Measurements from ENCODE around the gene ELF2.
A peak's percentile ranks its signal among the peaks of the same experiment; 100 is the strongest.
"Not testable (repeated sequence)": the region's sequence is repeated elsewhere in the genome, so short reads cannot be mapped to it uniquely, and the experiment has no call there.

The ELF2 gene

DNA sequence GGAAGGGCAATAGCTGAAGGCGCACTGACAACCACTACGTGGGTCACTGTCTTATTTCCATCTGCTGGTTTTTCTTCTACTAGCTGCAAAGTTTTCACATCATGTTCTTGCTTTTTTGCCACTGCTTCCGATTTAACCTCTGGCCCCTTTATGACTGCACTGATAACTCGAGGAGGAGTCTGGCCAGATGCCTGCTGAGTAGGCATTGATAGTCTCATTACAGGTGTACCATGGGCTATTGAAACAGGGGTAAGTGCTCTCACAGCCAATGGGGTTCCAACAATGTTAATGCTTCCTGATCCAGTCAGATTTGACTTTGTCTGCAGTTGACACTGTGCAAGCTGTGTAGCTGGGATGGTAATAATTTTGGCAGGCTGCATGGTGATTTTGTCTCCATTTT, 118.0 kb downstream of the ELF2 start:
- not testable (repeated sequence) for DNase-seq

DNA sequence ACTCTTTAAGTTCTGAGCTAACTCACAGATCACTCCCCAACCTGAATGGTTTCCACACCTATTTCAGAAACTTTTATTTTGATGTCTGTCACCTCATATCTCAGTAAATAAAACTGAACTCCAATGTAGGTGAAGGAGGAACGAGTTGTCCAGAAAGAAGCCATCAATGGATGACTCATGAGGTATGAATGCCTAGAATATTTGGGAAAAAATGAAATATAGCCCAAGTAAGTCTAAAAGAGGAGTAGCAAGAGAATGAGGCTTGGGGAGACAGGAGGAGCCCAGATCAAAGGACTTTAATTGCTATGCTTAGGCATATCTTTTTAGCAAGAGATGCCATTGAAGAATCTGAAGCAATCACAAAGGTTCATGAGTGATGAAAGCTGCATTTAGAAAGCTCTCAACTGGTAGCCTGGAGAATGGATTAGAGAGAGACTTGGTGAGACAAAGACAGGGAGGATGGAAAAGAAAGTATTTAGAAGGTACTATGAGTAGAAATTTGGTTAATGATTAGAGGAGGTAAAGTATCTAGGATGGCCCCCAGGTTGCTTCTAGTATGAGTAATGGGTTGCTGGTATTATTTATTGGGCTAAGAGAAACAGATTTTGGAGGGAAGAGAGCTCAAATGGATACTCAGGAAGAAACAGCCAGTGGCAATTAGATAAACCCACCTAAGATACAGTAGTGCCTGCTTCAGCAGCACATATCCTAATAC, 122.1 kb downstream of the ELF2 start:
- peak; percentile 25 for DNase-seq

DNA sequence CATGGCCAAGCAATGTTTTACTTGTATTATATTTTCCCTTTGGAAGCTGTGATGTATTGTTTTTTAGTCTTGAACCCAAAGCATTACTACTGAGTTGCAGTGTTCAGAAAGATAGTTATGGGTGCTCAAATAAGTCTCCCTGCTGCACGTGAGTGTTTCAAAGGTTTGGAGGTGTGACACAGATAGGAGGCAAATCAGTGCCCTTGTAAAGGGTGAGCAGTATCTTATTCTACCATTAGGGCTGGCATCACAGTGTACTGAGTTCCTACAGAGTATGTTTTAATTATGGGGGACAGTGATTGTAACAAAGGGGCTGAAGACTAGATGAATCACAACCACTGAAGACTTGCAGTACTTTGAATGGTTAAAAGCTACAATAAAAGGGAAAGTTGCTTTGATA, 123.1 kb downstream of the ELF2 start:
- DNase-seq, result no peak

DNA sequence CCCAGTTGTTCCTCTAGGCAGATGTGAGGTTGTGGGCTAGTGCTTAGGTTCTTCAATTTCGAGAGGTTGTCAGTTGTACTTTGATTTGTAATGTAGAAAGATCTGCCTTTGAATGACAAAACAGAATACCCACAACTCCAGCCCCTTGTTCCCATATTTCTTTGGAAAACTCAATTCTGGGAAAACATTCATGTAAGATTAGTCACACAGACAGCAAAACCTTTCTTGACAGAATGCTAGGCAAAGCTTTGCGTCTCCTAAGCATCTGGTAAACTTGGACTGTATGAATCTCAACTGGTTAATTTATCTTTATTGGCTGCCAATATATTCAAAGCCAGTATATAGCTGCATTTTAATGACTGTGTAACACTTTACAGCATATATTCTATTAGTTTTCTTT, 126.6 kb downstream of the ELF2 start:
- peak; percentile 58 for DNase-seq

DNA sequence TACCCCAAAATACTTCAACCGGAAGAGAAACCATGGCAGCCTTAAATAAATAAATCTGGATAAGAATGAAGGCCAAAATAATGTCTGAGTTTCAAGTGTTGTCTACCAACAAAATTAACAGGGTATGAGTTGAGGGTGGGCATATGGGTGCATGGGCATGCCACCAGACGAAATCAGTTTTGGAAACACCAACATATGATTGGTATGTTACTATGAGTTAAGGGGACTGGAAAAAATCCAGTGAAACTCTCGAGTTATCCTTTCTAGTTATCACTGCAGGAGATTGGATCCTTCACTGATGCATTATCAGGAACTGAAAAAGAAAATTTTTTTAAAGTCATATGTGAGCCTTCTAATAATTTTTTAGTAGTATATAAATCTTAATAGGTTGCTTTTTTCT, 129.0 kb downstream of the ELF2 start:
- DNase-seq, result no peak

DNA sequence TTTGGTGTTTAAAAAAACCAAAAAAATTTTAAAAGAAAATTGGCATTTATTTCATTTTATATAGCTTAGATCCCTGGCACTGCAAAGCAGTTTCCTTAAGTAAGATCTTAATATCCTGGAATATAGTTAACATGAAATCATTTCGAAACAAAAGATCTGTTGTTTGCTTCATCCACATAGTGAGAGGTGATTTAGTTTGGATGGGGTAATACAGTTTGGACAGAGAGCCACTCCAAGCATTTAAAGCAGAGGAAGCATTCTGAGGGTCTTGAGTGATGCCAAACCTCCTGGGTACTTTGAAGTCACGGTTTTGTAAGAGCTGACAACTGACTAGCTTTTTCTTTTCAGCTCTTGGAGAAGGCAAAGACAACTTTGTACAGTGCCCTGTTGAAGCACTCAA, 132.7 kb downstream of the ELF2 start:
- no peak for DNase-seq

DNA sequence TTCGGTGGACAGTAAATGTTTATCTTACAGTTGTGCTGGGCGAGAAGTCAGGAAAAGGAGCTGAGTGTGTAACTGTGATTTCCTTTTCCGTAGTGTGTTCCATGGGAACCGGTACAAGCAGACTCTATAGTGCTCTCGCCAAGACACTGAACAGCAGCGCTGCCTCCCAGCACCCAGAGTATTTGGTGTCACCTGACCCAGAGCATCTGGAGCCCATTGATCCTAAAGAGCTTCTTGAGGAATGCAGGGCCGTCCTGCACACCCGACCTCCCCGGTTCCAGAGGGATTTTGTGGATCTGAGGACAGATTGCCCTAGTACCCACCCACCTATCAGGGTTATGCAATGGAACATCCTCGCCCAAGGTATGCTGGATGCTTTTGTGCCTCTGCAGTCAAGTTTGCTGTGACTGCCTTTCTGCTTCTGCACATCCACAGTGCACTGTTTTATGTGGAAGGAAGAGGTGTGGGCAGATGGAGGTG, 134.0 kb downstream of the ELF2 start:
- no peak for DNase-seq

DNA sequence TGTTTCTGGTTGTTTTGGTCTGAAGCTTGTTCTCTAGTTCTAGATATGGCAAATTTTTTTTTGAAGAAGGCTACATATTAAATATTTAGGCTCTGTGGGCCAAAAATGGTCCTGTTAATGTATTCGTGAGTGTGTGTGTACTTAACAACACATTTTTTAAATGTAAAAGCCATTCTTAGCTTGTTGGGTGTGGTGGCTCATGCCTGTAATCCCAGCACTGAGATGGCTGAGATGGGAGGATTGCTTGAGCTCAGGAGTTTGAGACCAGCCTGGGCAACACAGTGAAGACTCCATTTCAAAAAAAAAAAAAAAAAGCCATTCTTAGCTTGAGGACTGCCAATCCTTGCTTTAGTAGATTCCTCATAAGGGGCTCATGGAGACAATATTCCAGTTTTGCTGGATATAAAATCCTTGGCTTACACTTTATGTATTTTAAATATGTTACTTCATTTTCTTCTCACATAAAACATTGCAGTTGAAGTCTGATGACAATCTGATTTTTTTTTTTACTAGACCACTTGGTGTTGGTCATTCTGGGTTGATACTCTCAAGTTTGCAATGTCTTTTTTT, 138.1 kb downstream of the ELF2 start:
- DNase-seq, result no peak

DNA sequence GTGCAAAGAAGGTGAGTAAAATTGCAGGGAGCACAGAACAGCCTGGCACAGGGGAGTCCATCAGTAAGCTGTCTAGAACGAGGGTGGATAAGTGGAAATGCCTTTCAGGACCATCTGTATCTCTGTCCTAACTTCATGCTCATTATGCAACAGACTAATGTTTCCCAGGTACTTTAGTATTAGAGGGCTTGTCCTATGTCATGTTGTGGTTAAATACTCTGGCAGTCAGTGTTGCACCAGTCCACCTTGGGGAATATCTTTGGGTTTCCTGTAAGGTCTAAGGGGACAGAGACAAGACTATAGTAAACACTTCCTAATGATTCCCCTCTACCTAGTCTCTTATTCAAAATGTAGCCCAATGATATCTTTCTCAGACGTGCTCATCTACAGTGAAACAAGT, 140.1 kb downstream of the ELF2 start:
- DNase-seq, result no peak

DNA sequence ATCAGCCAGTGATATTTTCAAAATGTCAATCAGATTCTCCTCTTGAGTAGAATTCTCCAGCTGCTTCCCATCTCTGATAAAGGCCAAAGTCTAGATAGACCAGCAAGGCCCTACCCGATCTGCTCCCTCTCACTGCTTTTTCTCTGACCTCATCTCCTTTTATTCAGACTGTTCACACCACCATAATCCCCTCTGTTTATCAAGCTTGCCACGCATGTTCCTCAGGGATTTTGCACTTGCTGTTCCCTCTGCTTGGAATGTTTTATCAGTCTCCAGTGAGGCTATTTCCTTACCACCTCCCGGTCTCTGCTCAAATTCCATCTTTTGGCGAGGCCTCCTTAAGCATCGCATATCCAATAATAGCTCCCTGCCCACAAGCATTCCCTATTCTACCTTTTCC, 141.4 kb downstream of the ELF2 start:
- DNase-seq, result no peak

DNA sequence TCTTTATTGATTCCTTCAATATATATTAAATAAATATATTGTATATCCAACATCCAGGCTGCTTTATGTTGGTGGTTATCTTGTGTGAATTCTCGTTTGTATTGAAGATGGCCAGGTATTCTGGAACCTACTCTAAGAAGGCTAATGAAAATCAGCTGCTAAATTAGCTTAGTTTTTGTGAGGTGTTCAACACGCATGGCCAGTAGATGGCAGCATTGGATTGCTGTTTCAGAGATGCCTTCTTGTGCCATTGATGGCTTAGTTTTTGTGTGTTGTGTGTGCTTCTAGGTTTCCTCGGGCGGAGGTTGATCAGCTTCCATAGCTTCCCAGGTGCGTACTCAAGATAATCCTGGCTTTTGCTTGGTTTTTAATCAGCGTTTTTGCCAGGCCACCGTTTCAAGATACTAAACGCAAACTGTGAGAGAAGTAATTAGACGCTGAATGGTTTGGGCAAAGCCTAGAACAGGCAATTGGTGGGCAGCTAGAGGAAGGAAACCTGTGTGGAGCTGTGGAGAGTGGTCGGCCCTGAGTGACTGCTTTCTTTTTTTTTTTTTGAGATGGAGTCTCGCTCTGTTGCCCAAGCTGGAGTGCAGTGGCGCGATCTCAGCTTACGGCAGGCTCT, 146.3 kb downstream of the ELF2 start:
- DNase-seq, result peak; percentile 79

DNA sequence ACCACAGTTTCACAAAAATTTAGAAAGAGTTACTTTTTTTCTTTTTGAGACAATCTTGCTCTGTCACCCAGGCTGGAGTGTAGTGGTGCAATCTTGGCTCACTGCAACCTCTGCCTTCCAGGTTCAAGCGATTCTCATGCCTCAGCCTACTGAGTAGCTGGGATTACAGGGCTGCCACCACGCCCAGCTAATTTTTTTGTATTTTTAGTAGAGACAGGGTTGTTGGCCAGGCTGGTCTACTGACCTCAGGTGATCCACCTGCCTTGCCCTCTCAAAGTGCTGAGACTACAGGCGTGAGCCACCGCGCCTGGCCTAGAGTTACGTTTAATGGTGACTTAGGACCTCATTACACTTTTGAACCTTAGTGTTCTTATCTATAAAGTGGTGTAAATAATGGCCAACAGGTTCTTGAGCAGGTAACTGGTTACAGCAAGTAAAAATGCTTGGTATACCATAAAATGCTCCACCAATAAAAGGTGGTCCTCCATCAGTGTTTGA, 147.1 kb downstream of the ELF2 start:
- DNase-seq, result not testable (repeated sequence)

DNA sequence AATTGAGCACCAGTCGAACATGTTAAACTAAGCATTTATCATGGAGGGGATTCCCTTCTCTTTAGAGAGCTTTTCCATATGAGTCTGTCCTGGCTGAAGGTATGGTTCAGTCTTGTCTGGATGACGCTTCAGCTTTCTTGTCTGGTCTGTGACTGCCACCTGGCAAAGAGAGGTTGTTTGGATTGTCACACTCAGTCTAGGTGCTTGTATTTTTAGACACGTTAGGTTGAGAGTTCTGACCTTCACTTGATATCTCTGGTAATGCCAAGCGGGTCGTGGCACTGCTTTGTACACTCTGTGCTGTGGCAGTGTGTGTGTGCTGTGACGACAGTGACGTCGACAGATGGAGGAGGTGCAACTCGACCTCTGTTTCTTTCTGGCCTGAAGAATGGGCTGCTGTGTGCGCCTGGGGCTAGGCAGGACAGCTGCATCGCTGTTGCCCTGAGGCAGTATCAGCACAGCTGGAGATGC, 148.8 kb downstream of the ELF2 start:
- DNase-seq, result no peak

DNA sequence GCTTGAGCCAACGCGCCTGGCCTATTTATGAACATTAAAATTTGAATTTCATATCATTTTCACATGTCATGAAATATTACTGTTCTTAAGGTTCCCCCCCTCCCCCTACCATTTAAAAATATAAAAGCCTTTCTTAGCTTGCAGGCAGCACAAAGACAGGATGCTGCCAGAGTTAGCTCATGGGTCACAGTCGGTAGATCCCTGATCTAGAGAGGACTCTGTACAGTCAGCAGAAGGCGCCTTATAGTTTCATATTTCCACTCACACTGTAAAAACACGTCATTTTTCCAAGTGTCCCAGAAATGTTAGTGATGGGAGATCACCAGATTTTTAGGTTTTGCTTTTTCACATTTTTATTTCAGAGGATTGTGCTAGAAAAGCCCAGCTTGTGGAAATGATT, 149.2 kb downstream of the ELF2 start:
- DNase-seq, result no peak

DNA sequence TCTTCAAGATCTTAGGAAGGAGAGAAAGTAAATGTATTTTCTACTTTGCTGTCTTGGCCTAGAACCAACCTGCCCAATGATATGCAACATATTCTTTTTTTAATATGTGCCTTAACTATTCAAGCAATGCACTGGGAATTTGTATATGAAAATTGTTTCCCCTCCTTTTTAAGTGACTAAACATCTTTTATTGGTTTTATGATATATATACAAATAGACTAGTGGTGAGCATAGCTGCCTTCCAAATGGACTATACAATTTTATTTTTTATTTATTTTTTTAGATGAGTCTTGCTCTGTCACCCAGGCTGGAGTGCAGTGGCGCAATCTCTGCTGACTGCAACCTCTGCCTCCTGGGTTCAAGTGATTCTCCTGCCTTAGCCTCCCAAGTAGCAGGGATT, 151.2 kb downstream of the ELF2 start:
- DNase-seq, result no peak

DNA sequence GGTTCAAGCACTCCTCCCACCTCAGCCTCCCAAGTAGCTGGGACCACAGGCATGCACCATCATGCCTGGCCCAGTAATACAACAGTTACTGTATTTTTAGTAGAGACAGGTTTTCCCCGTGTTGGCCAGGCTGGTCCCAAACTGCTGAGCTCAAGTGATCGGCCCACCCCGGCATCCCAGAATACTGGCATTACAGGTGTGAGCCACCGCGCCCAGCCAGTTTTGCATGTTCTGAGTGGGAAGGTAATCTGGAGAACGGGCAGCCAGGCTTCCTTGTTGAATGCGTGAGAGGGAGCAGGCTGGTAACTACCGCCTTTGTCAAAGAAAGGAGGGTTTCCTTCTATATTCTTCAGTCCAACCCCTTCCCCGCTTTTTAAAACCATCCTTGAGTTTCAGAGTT, 152.3 kb downstream of the ELF2 start:
- DNase-seq, result no peak

DNA sequence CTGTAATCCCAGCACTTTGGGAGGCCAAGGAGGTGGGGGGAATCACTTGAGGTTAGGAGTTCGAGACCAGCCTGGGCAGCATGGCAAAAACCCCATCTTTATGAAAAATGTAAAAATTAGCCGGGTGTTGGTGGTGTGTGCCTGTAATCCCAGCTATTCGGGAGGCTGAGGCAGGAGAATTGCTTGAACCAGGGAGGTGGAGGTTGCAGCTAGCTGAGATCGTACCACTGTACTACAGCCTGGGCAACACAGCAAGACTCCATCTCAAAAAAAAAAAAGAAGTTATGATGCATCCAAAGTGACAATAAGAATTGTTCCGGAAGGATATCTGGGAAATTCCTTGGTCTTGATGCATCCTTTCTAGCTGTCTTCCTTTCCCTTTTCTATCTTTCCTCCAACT, 154.2 kb downstream of the ELF2 start:
- no peak for DNase-seq

DNA sequence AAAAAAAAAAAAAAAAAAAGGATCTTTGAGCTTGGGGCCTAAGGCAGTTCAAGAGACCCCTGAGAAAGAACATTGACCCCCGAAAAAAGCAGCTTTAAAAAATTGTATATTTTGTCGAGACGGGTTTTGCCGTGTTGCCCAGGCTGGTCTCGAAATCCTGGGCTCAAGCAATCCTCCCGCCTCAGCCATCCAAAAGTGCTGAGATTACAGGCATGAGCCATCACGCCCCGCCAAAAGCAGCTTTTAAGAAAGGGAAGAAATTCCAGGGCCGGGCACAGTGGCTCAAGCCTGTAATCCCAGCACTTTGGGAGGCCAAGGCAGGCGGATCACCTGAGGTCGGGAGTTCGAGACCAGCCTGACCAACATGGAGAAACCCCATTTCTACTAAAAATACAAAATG, 155.9 kb downstream of the ELF2 start:
- DNase-seq, result not testable (repeated sequence)

DNA sequence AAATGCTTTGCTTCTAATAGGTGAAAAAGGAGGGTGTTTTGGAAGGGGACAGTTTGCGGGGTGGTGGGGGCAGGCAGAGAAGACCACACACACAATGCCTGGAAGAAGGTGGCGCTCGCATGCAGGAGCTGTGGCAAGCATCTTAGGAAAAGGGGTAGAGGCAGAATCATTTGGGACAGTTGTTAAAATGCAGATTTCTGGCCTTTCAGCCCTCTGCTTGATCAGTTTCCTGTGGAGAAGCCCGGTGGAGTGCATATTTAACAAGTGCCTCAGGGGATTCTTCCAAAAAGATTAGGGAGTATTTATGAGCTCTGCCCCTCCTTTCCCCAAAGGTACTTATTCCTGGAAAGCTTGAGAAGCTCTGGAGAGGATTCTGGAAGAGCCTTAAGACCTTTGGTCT, 156.6 kb downstream of the ELF2 start:
- DNase-seq, result no peak

DNA sequence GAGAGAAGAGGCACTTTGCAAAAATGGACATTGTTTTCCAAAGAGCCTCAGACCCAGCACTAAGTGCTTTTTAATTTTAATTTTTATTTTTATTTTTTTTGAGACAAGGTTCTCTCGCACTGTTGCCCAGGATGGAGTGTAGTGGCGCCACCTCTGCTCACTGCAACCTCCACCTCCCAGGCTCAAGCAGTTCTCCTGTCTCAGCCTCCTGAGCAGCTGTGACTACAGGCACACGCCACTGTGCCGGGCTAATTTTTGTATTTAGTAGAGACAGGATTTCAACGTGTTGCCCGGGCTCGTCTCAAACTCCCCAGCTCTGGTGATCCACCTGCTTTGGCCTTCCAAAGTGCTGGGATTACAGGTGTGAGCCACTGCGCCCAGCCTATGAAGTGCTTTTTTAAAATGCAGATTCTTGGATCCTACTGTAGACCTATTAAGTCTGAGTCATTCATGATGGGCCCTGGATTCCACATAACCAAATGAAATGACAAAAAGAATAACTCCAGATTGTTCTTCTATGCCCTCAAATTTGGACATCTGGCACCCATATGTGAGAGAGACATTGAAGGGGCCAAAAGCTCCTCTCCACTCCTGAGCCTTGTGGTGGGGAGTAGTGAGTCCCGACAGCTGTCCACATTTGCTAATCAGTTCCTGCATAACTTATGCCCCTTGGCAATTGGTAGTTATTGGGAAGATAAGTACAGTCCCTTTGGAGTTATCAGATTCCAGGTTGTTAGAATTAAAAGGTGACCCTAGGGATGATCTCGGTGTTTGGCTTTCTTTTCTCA, 157.9 kb downstream of the ELF2 start:
- peak; percentile 87 for DNase-seq

DNA sequence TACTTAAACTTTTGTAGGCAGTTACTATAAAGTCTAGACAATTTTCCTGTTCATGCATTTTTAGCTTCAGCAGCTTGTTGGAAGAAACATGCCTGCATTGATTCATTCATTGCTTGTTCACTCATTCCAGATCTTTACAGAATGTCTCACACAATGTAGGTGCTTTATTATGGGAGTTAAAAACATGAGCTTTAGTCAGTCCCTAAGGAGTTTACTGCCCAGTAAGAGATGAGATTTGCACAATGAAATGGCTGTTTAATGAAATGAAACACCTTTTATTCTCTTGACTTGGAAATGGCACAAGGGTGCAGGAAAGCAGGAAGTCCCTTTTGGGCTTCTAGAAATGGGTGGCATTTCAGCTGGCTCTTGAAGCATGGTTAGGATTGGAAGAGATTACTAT, 158.5 kb downstream of the ELF2 start:
- DNase-seq, result no peak

DNA sequence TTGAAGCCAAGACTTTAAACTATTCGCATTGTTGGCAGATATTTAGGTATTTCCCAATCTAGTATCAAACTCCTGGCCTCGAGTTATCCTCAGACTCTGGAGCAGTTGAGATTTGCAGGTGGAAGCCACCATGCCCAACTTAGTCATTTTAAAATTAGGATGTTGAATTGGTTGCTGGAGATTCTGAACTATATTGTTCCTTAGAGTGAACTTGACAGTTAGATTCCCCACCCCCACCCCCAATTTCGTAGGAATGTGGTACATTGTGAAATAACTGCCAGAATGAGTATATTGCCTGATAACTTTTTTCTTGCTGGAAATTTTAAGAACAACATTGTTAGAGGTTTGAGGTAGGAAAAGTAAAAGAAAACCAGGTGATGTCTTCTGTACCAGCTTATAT, 159.2 kb downstream of the ELF2 start:
- peak; percentile 50 for DNase-seq

DNA sequence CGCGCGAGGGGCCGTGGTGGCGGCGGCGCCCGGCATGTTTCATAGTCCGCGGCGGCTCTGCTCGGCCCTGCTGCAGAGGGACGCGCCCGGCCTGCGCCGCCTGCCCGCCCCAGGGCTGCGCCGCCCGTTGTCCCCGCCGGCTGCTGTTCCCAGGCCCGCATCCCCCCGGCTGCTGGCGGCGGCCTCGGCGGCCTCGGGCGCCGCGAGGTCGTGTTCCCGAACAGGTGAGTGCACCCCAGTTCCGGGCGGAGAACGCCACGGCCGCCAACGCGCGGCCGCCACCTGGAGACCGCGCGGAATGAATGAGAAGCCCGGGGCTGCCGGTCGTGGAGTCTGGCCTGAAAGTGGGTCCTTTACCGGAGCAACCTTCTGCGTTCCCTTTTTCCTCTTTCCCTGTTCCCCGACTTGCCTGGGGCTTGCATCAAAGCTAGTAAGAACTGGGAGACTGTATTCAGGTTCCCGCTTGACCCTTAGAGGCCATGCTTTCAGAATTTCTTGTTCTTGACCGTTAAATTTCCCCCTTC, 161.0 kb downstream of the ELF2 start:
- peak; percentile 16 for DNase-seq

All from fibroblast of skin of right quadriceps (primary cell).